ENCODE results near the gene PCDH7.

GRCh38 chr4:30770049-30770549 lies 49.9 kb downstream of the PCDH7 start:
- TF ChIP-seq POLR2AphosphoS5 (IDR thresholded peaks at IDR 0.05) (no peak), REST (IDR thresholded peaks at IDR 0.05; ENCODE audit: borderline replicate concordance) (no peak), EP300 (conservative IDR thresholded peaks at IDR 0.05; ENCODE audit: poor library complexity, severe bottlenecking) (no peak), TAF1 (IDR thresholded peaks at IDR 0.05; ENCODE audit: low read depth) (no peak), EZH2 (IDR thresholded peaks at IDR 0.05; ENCODE audit: borderline replicate concordance, insufficient read depth, low read length, poor library complexity, severe bottlenecking) (no peak), SMC3 (conservative IDR thresholded peaks at IDR 0.05; ENCODE audit: poor library complexity) (no peak), MXI1 (conservative IDR thresholded peaks at IDR 0.05; ENCODE audit: poor library complexity, severe bottlenecking) (no peak)
- TF ChIP-seq, protein P1, sequence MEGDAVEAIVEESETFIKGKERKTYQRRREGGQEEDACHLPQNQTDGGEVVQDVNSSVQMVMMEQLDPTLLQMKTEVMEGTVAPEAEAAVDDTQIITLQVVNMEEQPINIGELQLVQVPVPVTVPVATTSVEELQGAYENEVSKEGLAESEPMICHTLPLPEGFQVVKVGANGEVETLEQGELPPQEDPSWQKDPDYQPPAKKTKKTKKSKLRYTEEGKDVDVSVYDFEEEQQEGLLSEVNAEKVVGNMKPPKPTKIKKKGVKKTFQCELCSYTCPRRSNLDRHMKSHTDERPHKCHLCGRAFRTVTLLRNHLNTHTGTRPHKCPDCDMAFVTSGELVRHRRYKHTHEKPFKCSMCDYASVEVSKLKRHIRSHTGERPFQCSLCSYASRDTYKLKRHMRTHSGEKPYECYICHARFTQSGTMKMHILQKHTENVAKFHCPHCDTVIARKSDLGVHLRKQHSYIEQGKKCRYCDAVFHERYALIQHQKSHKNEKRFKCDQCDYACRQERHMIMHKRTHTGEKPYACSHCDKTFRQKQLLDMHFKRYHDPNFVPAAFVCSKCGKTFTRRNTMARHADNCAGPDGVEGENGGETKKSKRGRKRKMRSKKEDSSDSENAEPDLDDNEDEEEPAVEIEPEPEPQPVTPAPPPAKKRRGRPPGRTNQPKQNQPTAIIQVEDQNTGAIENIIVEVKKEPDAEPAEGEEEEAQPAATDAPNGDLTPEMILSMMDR (IDR thresholded peaks at IDR 0.05; ENCODE audit: poor library complexity, severe bottlenecking), result no peak
